IPS DF 6.9 (cell line): ENCODE data around the gene COQ8A.

Experiments
- DNase-seq: peaks from one replicate; pipeline ENCODE4 v3.0.0-alpha.2; 2013; ENCODE audit warnings: low read depth, low spot score
- H3K27ac ChIP-seq: one replicate; pipeline ENCODE4 v1.5.1; 2013; ENCODE audit warnings: low read length, control low read depth
- H3K27me3 ChIP-seq: 2 replicates; pipeline ENCODE4 v1.6.1; 2013; ENCODE audit warnings: mild to moderate bottlenecking, low read length; ENCODE audit not compliant: control insufficient read depth, insufficient read depth
- H3K36me3 ChIP-seq: 2 replicates; pipeline ENCODE4 v1.6.1; 2013; ENCODE audit warnings: low read length; ENCODE audit not compliant: control insufficient read depth, insufficient read depth
- H3K4me1 ChIP-seq: 2 replicates; pipeline ENCODE4 v1.6.1; 2013; ENCODE audit warnings: low read length; ENCODE audit not compliant: control insufficient read depth, insufficient read depth
- H3K4me3 ChIP-seq: 2 replicates; pipeline ENCODE4 v1.5.1; 2013; ENCODE audit warnings: mild to moderate bottlenecking, low read length
- H3K9me3 ChIP-seq: 2 replicates; pipeline ENCODE4 v1.6.1; 2013; ENCODE audit warnings: low read length, inconsistent platforms; ENCODE audit not compliant: control insufficient read depth, insufficient read depth
- WGBS: extraction: QIAGEN DNeasy Blood & Tissue Kit; methylation state at CpG from one replicate; pipeline ENCODE4 v1.1.7; 2013; ENCODE audit warnings: mixed read lengths, missing lambda C conversion rate; ENCODE audit not compliant: insufficient read length, insufficient coverage; 5-methylcytosine and 5-hydroxymethylcytosine counted together

COQ8A gene

GRCh38 chr1:226973371-226973897 lies 33.3 kb downstream of the COQ8A start:
- H3K27ac ChIP-seq = no peak overlapping the region
- no CpG with 5 or more reads among the region's 5 CpGs for WGBS

DNA sequence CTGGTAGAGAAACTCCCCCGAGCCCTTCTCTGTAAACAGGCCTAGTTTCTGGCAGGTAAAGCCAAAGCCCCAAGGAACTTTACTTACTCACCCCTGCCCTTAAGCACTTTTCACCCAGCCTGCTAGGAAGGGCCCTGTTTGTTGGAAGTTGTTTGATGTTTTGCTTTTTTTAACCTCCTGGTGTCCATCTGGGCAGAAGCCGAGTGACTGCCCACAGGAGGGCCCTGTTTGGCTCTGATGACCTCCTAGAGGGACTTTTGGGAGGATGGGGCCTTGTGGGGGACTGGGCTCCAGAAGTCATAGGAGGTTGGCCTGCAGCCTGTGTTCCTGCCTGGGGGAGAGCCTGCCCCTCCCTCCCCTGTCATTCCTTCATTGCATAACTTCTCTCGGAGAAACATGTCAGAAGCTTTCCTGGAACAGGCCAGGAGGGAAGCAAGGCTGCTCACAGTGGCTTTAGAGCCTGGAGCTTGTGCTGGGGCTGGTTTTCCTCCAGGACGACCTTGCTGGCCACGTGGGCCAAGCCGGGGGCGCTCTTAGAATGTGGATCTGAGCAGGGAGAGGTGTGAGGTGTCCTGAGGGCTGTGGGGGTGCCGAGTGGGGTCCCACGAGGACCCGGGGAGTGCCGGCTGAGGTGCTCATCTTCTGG lies 33.9 kb downstream of the COQ8A start:
- Histone ChIP-seq H3K9me3 (no peaks in the 10 kb centered on the region), H3K27me3 (no peaks in the 10 kb centered on the region), H3K4me3 (no peak overlapping the region), H3K36me3 (0 out of 2 replicates have a peak, but pooled peaks cover 2% of the 10 kb centered on the region), H3K27ac (no peak overlapping the region), H3K4me1 (no peaks in the 10 kb centered on the region)
- no peak for DNase-seq
- no CpG with 5 or more reads among the region's 11 CpGs for WGBS

More at GRCh38 chr1:226973371-226973897, 33.3 kb downstream of the COQ8A start:
- no peak for DNase-seq
- Histone ChIP-seq H3K9me3 (no peaks in the 10 kb centered on the region), H3K4me3 (no peak overlapping the region), H3K4me1 (no peaks in the 10 kb centered on the region), H3K27me3 (no peaks in the 10 kb centered on the region), H3K36me3 (0 out of 2 replicates have a peak, but pooled peaks cover 2% of the 10 kb centered on the region)

- H3K36me3 ChIP-seq = 0 out of 2 replicates have a peak, but pooled peaks cover 2% of the 10 kb centered on the region
- no peak for DNase-seq
- WGBS = no CpG with 5 or more reads among the region's 14 CpGs
These were observed 34.6 kb downstream of the COQ8A start for GRCh38 chr1:226974544-226975258.

DNA sequence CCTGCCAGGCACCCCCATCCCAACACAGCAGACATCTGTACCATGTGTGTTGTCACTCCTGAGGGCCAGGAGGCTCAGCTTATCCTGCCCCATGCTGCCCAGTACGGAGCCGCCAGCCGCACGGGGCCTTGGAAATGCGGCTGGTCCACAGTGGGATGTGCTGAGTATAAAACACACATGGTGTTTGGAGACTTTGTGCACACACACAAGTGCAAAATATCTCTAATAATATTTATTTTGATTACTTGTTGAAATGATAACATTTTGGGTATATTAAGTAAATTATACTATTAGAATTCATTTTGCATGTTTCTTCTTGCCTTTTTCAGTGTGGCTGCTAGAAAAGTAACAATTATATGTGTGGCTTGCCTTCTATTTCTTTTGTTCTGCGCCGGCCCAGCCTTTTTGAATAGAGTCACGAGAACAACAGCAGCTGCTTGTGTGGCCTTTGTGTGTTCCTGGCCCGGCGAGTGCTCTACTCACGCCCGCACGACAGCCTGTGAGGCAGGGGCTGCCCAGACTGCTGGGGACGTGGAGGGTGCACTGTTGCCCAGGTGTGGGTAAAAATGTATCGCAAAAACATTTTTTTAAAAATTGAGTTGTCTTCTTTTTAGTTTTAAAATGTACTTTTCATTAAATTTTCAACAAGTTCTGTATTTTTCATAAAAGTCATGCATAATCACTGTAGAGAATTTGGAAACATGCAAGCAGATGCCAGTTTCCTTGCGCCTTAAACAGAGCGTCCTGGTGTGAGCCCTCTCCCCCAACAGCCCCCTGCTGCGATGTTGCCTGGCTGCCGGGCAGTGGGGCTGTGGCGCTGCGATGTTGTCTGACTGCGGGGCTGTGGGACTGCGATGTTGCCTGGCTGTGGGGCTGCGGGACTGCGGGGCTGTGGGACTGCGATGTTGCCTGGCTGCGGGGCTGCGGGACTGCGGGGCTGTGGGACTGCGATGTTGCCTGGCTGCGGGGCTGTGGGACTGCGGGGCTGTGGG lies 35.5 kb downstream of the COQ8A start:
- no peaks in the 10 kb centered on the region for H3K4me1 ChIP-seq
- no peaks in the 10 kb centered on the region for H3K9me3 ChIP-seq
- no peak for DNase-seq
- no peak overlapping the region for H3K4me3 ChIP-seq
- no peaks in the 10 kb centered on the region for H3K27me3 ChIP-seq
- H3K36me3 ChIP-seq = 0 out of 2 replicates have a peak, but pooled peaks cover 2% of the 10 kb centered on the region
- no CpG with 5 or more reads among the region's 32 CpGs for WGBS
- H3K27ac ChIP-seq = no peak overlapping the region

More at GRCh38 chr1:226974544-226975258, 34.6 kb downstream of the COQ8A start:
- H3K27ac ChIP-seq = no peak overlapping the region
- H3K9me3 ChIP-seq = no peaks in the 10 kb centered on the region
- H3K4me1 ChIP-seq = no peaks in the 10 kb centered on the region
- H3K4me3 ChIP-seq = no peak overlapping the region
- no peaks in the 10 kb centered on the region for H3K27me3 ChIP-seq

GRCh38 chr1:226976276-226976977 lies 36.3 kb downstream of the COQ8A start:
- Histone ChIP-seq H3K27ac (no peak overlapping the region), H3K4me1 (no peaks in the 10 kb centered on the region), H3K36me3 (0 out of 2 replicates have a peak, but pooled peaks cover 2% of the 10 kb centered on the region), H3K9me3 (no peaks in the 10 kb centered on the region), H3K27me3 (no peaks in the 10 kb centered on the region), H3K4me3 (no peak overlapping the region)
- DNase-seq = no peak
- 100% methylated on average over 1 of the region's 34 CpGs for WGBS

DNA sequence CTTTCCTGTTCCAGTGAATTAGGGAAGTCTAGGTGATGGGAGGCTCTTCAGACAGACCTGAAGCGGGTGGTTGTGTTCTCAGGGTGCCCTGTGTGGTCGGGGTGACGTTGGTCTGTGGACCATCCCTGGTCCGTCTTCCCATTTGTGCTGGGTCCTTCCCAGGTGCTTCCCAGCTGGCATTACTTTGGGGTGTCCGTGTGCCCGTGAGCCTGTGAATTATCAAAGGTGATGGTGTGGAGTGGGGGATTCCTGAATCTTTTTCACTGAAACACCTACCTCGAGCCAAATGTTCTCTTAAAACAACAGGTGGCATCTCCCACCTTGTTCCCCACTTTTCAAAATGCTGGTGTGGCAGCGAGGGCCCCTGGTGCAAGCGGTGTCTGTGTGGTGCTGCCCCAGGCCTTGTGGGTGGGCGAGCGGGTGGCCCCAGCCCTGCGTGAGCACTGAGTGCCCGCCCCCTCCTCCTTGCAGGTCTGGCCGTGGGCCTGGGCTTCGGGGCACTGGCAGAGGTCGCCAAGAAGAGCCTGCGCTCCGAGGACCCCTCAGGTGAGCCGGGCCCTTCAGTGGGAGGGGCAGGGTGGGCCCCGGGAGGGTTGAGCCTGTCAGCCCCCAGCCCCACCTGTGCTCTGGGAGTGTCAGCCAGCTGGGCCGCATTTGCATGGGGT lies 37.0 kb downstream of the COQ8A start:
- no peaks in the 10 kb centered on the region for H3K4me1 ChIP-seq
- 0 out of 2 replicates have a peak, but pooled peaks cover 2% of the 10 kb centered on the region for H3K36me3 ChIP-seq
- no CpG with 5 or more reads among the region's 21 CpGs for WGBS
- no peak overlapping the region for H3K4me3 ChIP-seq
- H3K9me3 ChIP-seq = no peaks in the 10 kb centered on the region
- DNase-seq = no peak
- no peak overlapping the region for H3K27ac ChIP-seq
- H3K27me3 ChIP-seq = no peaks in the 10 kb centered on the region

DNA sequence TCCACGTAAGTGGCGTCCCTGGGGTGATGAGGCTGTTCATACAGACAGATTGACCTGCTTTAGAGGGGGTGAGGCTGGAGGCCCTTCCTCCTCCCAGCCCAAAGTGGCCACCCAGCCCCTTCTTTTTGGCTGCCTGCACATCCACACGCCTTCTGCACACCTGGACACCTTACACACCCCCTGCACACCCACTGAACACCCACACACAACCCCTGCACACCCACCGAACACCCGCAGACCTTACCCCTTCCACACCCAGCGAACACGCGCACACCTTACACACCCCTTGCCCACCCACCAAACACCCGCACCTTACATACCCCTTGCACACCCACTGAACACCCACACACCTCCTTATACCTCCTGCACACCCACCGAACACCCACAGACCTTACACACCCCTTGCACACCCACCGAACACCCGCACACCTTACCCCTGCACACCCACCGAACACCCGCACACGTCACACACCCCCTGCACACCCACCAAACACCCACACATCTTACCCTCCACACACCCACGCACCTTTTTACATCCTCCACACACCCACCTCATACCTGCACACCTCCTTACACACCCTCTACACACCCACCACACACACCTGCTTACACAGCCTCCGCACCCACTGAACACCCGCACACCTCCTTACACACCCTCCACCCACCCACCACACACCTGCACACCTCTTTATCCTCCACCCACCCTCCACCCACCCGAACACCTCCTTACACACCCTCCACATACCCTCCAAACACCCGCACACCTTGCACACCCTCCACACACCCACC lies 37.7 kb downstream of the COQ8A start:
- WGBS = over 99% methylated on average over 11 of the region's 20 CpGs
- Histone ChIP-seq H3K9me3 (no peaks in the 10 kb centered on the region), H3K27ac (no peak overlapping the region), H3K4me3 (no peak overlapping the region), H3K27me3 (no peaks in the 10 kb centered on the region), H3K36me3 (peaks cover 2% of the 10 kb centered on the region; the same call in 1 of the 2 replicates), H3K4me1 (no peaks in the 10 kb centered on the region)
- no peak for DNase-seq

DNA sequence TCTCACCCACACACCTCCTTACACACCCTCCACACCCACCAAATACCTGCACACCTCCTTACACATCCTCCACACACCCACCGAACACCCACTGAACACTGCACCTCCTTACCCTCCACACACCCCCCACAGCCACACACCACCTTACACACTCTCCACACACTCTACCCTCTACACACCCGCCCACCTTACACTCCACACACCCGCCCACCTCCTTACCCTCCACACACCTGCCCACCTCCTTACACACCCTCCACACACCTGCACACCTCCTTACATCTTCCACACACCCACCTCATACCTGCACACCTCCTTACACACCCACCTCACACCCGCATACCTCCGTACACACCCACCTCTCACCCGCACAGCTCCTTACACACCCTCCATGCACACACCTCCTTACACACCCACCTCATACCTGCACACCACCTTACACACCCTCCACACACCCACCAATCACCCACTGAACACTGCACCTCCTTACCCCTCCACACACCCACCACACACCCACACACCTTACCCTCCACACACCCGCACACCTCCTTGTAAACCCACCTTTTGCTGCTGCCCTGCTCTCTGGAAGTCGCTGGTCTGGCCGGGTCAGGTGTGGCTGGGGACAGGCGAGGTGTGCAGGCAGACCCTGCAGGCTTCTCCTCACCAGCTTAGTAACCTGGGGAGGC lies 38.5 kb downstream of the COQ8A start:
- no peak for DNase-seq
- 100% methylated on average over 7 of the region's 10 CpGs for WGBS
- Histone ChIP-seq H3K36me3 (peaks cover 6% of the 10 kb centered on the region; the same call in 1 of the 2 replicates), H3K4me3 (no peak overlapping the region), H3K27ac (no peak overlapping the region), H3K9me3 (no peaks in the 10 kb centered on the region), H3K4me1 (no peaks in the 10 kb centered on the region), H3K27me3 (no peaks in the 10 kb centered on the region)
